Mucosa of descending colon (tissue), 3 donors: Measurements from ENCODE around the gene TFIP11. TPM values are rescaled to one million over a fixed set of nuclear protein-coding genes. Genes with fewer than 3 reads are reported as not detected.

Experiments
- ATAC-seq: fragments of 200-7000 bp; cut with Tn5 transposase; one replicate; pipeline ENCODE4 v1.9.1; 2020; ENCODE audit warnings: mild to moderate bottlenecking, moderate library complexity
- DNase-seq, 3 donors: peaks; one replicate each; pipeline ENCODE4 v3.0.0-alpha.2; 2020
- H3K36me3 ChIP-seq: fragments of 200-600 bp; one replicate; pipeline ENCODE4 v1.8.0; 2021; ENCODE audit warnings: low read depth, mild to moderate bottlenecking
- H3K4me1 ChIP-seq: fragments of 200-600 bp; one replicate; pipeline ENCODE4 v1.8.0; 2021; ENCODE audit warnings: low read depth, mild to moderate bottlenecking
- H3K4me3 ChIP-seq: fragments of 200-600 bp; one replicate; pipeline ENCODE4 v1.8.0; 2021; ENCODE audit warnings: mild to moderate bottlenecking
- H3K9me3 ChIP-seq: fragments of 200-600 bp; one replicate; pipeline ENCODE4 v1.8.0; 2021; ENCODE audit warnings: mild to moderate bottlenecking
- intact Hi-C, 2 donors: fragments of 100-400 bp; cut with DNase I in 1 of 2; cut with micrococcal nuclease in 1 of 2; formaldehyde crosslinking; loops; one replicate each; pipeline versions ENCODE4 v1.11.0 to v1.11.1; 2022; cut with DNase I, micrococcal nuclease
- total RNA-seq, 3 donors: library from RNA; stranded (reverse); fragmentation: NEBNext Ultra II Directional in 2 of 3; extraction: Animal tissue kit (Norgen Biotek cat#: 25700) in 2 of 3; gene quantifications; one replicate each; pipeline versions ENCODE4 v1.2.1 to v1.2.4, GENCODE V29; 2021 to 2023
- TF ChIP-seq, protein P1 (sequence below): fragments of 200-600 bp; IDR thresholded peaks from one replicate; pipeline ENCODE4 v1.8.0; 2022; ENCODE audit warnings: antibody characterized with exemption, mild to moderate bottlenecking
- donor health status: DM: no; HTN: no; CAD: no; lungs with moderate emphysema.
- donor health status: DM: no; HTN: no; CAD: no.
- donor health status: DM: no; HTN: yes; CAD: no.

TFIP11 gene
- total RNA-seq, 3 donors from 2014 or later, result 26.2 to 39.1 (median 34.6) TPM

DNA sequence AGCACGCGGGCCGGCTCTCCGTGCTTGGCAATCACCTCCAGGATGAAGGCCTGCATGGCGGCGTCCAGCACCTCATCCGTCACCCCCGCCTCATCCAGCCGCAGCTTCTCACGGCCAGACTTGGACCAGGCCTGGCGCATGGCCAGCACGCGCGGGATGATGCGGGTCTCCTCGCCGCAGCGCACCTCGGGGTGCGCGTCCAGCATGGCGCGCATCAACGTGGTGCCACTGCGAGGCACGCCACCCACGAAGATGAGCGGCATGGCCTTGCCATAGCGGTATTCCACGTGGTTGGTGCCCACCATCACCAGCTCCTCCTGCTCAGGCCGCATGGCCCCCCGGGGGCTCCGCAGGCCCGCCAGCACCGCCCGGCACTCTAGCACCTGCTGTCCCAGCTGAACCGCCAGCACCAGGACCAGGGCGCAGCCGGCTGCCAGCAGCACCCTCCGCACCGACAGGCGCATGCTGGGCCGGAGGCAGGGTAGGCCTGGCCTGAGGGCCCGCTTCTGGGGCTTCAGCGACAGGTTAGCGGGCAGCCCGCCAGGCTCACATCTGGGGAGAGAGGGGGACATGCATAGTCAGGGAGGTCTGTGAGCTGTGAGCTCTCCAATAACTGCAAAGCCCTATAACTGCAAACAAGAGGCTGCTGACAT lies 29.0 kb upstream of the TFIP11 start:
- TF ChIP-seq, protein P1, sequence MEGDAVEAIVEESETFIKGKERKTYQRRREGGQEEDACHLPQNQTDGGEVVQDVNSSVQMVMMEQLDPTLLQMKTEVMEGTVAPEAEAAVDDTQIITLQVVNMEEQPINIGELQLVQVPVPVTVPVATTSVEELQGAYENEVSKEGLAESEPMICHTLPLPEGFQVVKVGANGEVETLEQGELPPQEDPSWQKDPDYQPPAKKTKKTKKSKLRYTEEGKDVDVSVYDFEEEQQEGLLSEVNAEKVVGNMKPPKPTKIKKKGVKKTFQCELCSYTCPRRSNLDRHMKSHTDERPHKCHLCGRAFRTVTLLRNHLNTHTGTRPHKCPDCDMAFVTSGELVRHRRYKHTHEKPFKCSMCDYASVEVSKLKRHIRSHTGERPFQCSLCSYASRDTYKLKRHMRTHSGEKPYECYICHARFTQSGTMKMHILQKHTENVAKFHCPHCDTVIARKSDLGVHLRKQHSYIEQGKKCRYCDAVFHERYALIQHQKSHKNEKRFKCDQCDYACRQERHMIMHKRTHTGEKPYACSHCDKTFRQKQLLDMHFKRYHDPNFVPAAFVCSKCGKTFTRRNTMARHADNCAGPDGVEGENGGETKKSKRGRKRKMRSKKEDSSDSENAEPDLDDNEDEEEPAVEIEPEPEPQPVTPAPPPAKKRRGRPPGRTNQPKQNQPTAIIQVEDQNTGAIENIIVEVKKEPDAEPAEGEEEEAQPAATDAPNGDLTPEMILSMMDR, result no peak
- intact Hi-C loops, result no loop called here
- DNase-seq (no peak), ATAC-seq (no peak)
- Histone ChIP-seq H3K4me1 (no peaks in the 10 kb centered on the region), H3K4me3 (no peak overlapping the region), H3K36me3 (no peaks in the 10 kb centered on the region), H3K9me3 (no peaks in the 10 kb centered on the region)

DNA sequence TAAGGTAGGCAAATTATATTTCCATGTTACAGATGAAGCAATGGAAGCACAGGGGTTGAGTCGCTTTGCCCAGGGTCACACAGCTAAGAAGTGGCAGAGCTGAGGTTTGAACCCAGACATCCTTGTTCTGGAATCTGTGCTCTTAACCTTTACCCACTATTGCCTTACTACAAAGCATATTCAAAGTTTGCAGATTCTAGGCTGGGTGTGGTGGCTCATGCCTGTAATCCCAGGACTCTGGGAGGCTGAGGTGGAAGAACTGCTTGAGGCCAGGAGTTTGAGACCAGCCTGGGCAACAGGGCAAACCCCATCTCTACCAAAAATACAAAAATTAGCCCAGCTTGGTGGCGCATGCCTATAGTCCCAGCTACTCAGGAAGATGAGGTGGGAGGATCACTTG lies 27.8 kb upstream of the TFIP11 start:
- DNase-seq, result no peak
- H3K9me3 ChIP-seq, result no peaks in the 10 kb centered on the region
- no peaks in the 10 kb centered on the region for H3K4me1 ChIP-seq
- no peak for ATAC-seq
- no peaks in the 10 kb centered on the region for H3K36me3 ChIP-seq
- TF ChIP-seq, protein P1, result no peak
- H3K4me3 ChIP-seq, result no peak overlapping the region
- intact Hi-C loops, result no loop called here

DNA sequence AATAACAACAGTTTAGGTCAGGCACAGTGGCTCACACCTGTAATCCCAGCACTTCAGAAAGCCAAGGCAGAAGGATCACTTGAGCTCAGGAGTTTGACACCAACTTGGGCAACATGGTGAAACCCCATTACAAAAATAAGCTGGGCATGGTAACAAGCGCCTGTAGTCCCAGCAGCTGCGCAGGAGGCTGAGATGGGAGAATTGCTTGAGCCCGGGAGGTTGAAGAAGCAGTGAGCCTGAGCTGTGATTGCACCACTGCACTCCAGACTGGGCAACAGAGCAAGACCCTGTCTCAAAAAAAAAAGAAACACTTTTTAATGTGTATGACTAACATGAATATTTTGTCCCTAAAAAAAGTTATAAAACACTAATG lies 24.5 kb upstream of the TFIP11 start:
- TF ChIP-seq, protein P1, result no peak
- Histone ChIP-seq H3K9me3 (no peaks in the 10 kb centered on the region), H3K4me3 (no peak overlapping the region), H3K4me1 (no peaks in the 10 kb centered on the region), H3K36me3 (no peaks in the 10 kb centered on the region)
- DNase-seq (no peak), ATAC-seq (no peak)
- intact Hi-C loops, result no loop called here

DNA sequence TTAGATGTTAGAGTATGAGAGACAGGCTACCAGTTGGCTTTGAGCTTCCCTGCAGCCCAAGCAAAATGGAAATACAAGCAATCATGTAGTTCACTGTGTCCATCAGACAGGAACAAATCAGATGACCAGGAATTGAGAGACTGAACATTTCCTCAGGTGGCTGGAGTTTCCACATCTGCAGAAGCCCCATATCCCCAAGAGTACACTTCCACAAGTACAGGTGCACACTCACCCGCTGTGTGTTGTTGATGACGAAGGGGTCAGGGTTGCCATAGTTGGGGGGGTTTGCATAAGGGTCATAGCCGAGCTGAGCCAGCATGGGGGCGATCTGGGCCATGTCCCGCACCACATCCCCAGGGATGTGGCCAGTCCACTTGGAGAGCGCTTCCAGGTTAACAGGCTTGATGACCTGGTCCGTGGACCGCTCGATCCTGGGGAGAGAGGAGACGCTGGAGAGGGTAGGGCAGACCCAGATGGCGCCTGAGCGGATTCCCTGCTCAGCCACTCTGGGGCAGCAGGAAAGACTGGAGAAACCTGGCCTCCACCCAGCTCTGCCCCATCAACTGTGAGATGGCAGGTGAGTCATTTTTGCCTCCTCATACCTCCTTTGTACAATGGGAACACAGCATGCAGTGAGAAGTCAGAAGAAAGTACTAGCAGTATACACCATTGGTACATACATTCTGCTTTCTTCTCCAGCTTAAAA lies 23.9 kb upstream of the TFIP11 start:
- Histone ChIP-seq H3K4me1 (no peaks in the 10 kb centered on the region), H3K36me3 (no peaks in the 10 kb centered on the region), H3K4me3 (no peak overlapping the region), H3K9me3 (no peaks in the 10 kb centered on the region)
- intact Hi-C loops, result no loop called here
- no peak for ATAC-seq
- DNase-seq, result no peak
- TF ChIP-seq, protein P1, result no peak

DNA sequence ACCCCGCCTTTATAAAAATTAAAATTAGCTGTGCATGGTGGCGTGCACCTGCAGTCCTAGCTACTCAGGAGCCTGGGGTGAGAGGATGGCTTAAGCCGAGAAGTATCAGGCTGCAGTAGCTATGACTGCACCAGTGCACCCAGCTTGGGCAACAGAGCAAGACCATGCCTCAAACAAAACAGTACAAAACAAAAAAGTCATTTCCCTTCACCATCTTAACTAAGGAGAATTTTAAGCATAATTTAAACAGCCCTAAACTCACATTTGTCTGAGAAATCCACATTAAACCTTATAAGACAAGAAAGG lies 23.3 kb upstream of the TFIP11 start:
- Histone ChIP-seq H3K4me3 (no peak overlapping the region), H3K9me3 (no peaks in the 10 kb centered on the region), H3K36me3 (no peaks in the 10 kb centered on the region), H3K4me1 (no peaks in the 10 kb centered on the region)
- DNase-seq (no peak), ATAC-seq (peak; percentile 55)
- intact Hi-C loops, result no loop called here
- TF ChIP-seq, protein P1, result no peak
